T-helper 17 cell (primary cell): ENCODE measurements around the gene PCDHGC3. TPM values are rescaled to one million over a fixed set of nuclear protein-coding genes. Genes with fewer than 3 reads are reported as not detected.
"Not testable (repeated sequence)": the region's sequence is repeated elsewhere in the genome, so short reads cannot be mapped to it uniquely, and the experiment has no call there.

Experiments used
- ATAC-seq: fragments of 150-1000 bp; cut with Tn5 transposase; 2 replicates; pipeline ENCODE4 v1.10.0; 2021; ENCODE audit warnings: mild to moderate bottlenecking, moderate library complexity
- DNase-seq, 3 donors: peaks; one replicate each; pipeline versions ENCODE4 v3.0.0 to v3.0.0-alpha.2; 2020 to 2021
- H3K9me3 ChIP-seq: one replicate; pipeline ENCODE4 v1.7.0; 2013; ENCODE audit warnings: low read length, mild to moderate bottlenecking; ENCODE audit not compliant: control insufficient read depth, poor library complexity, severe bottlenecking
- H3K27ac Mint-ChIP-seq: one replicate; pipeline ENCODE4 v1.8.0; 2022; ENCODE audit warnings: mild to moderate bottlenecking, moderate library complexity, mixed read lengths
- H3K27me3 Mint-ChIP-seq: one replicate; pipeline ENCODE4 v1.8.0; 2022; ENCODE audit warnings: mixed read lengths
- H3K36me3 Mint-ChIP-seq: one replicate; pipeline ENCODE4 v1.8.0; 2022; ENCODE audit warnings: low read depth, mixed read lengths
- H3K4me1 Mint-ChIP-seq: one replicate; pipeline ENCODE4 v1.8.0; 2022; ENCODE audit warnings: mild to moderate bottlenecking, mixed read lengths
- H3K4me3 Mint-ChIP-seq: one replicate; pipeline ENCODE4 v1.8.0; 2022; ENCODE audit warnings: mild to moderate bottlenecking, moderate library complexity, mixed read lengths
- total RNA-seq, 4 donors: library from RNA in 2 of 4; stranded (reverse) in 2 of 4; gene quantifications; one replicate each; pipeline ENCODE4 v1.2.3 and lab custom pipeline; 2022 to 2026

PCDHGC3 gene
- total RNA-seq, result not detected
- 0.08 to 0.35 reads per million in 2 donors for total RNA-seq (lab: John Stamatoyannopoulos, UW)

- peaks cover 15% of the 10 kb centered on the region for H3K4me1 Mint-ChIP-seq
- peak within 1 kb of the TSS; percentile 91 for H3K4me3 Mint-ChIP-seq
- ATAC-seq (peak; percentile 75), DNase-seq (no peak)
- peaks cover 74% of the 10 kb centered on the region for H3K27me3 Mint-ChIP-seq
- H3K27ac Mint-ChIP-seq, result no peak within 1 kb of the TSS
- peaks cover 2% of the 10 kb centered on the region for H3K36me3 Mint-ChIP-seq
- no peaks in the 10 kb centered on the region for H3K9me3 ChIP-seq
These were observed at the start of gene PCDHGC3 for GRCh38 chr5:141475625-141476131. Gene PCDHGC3 (plus strand): TSS chr5:141475966. CDS start chr5:141476117, 151 bp downstream.

- H3K27me3 Mint-ChIP-seq, result peaks cover 58% of the 10 kb centered on the region
- ATAC-seq (no peak), DNase-seq (no peak)
- H3K36me3 Mint-ChIP-seq, result peaks cover 6% of the 10 kb centered on the region
- no peak overlapping the region for H3K4me3 Mint-ChIP-seq
- H3K9me3 ChIP-seq, result peaks cover 8% of the 10 kb centered on the region
- no peaks in the 10 kb centered on the region for H3K4me1 Mint-ChIP-seq
- no peak overlapping the region for H3K27ac Mint-ChIP-seq
These were observed 47.9 kb upstream of the PCDHGC3 start for GRCh38 chr5:141427783-141428426.

- peaks cover 4% of the 10 kb centered on the region for H3K36me3 Mint-ChIP-seq
- peak within 1 kb of the TSS; percentile 8 for H3K27ac Mint-ChIP-seq
- peaks cover 8% of the 10 kb centered on the region for H3K9me3 ChIP-seq
- H3K4me1 Mint-ChIP-seq, result no peaks in the 10 kb centered on the region
- peak within 1 kb of the TSS; percentile 67 for H3K4me3 Mint-ChIP-seq
- ATAC-seq (peak; percentile 37), DNase-seq (no peak)
- H3K27me3 Mint-ChIP-seq, result peaks cover 58% of the 10 kb centered on the region
These were observed 45.2 kb upstream of the PCDHGC3 start, which contains the start of gene PCDHGA12 for GRCh38 chr5:141430332-141431113. Gene PCDHGA12 (plus strand): TSS chr5:141430507. CDS start chr5:141430760, 253 bp downstream.

- no peak for ATAC-seq
- Mint-ChIP-seq H3K4me1 (no peaks in the 10 kb centered on the region), H3K27me3 (peaks cover 53% of the 10 kb centered on the region), H3K4me3 (no peak overlapping the region), H3K36me3 (peaks cover 4% of the 10 kb centered on the region), H3K27ac (peak overlapping the region; percentile 8)
- peaks cover 8% of the 10 kb centered on the region for H3K9me3 ChIP-seq
- DNase-seq, result no peak
These were observed 44.5 kb upstream of the PCDHGC3 start for GRCh38 chr5:141431286-141431685.

GRCh38 chr5:141432308-141432707, 43.5 kb upstream of the PCDHGC3 start:
- not testable (repeated sequence) for H3K9me3 ChIP-seq, H3K36me3 Mint-ChIP-seq, DNase-seq, H3K4me1 Mint-ChIP-seq, ATAC-seq
- Mint-ChIP-seq H3K27me3 (peaks cover 51% of the 10 kb centered on the region), H3K27ac (peak overlapping the region; percentile 8), H3K4me3 (peak overlapping the region; percentile 10)

GRCh38 chr5:141432726-141433125, 43.0 kb upstream of the PCDHGC3 start:
- not testable (repeated sequence) for H3K36me3 Mint-ChIP-seq, H3K4me1 Mint-ChIP-seq, DNase-seq, H3K27ac Mint-ChIP-seq, ATAC-seq, H3K9me3 ChIP-seq
- peak overlapping the region; percentile 2 for H3K4me3 Mint-ChIP-seq
- peaks cover 52% of the 10 kb centered on the region for H3K27me3 Mint-ChIP-seq

GRCh38 chr5:141434006-141434405, 41.8 kb upstream of the PCDHGC3 start:
- ATAC-seq (no peak), DNase-seq (no peak)
- Mint-ChIP-seq H3K27me3 (peaks cover 47% of the 10 kb centered on the region), H3K36me3 (peaks cover 4% of the 10 kb centered on the region), H3K27ac (no peak overlapping the region), H3K4me3 (no peak overlapping the region), H3K4me1 (no peaks in the 10 kb centered on the region)
- peaks cover 5% of the 10 kb centered on the region for H3K9me3 ChIP-seq

- no peak for ATAC-seq
- Mint-ChIP-seq H3K27me3 (peaks cover 42% of the 10 kb centered on the region), H3K4me1 (no peaks in the 10 kb centered on the region), H3K4me3 (no peak overlapping the region), H3K27ac (no peak overlapping the region), H3K36me3 (no peaks in the 10 kb centered on the region)
- no peak for DNase-seq
- no peaks in the 10 kb centered on the region for H3K9me3 ChIP-seq
These were observed 38.5 kb upstream of the PCDHGC3 start for GRCh38 chr5:141437221-141437620.

GRCh38 chr5:141439411-141440141, 36.2 kb upstream of the PCDHGC3 start:
- Mint-ChIP-seq H3K36me3 (peaks cover under 1% of the 10 kb centered on the region), H3K27me3 (peaks cover 32% of the 10 kb centered on the region), H3K27ac (no peak overlapping the region), H3K4me3 (no peak overlapping the region), H3K4me1 (no peaks in the 10 kb centered on the region)
- DNase-seq, result no peak
- no peaks in the 10 kb centered on the region for H3K9me3 ChIP-seq
- no peak for ATAC-seq

- Mint-ChIP-seq H3K36me3 (peaks cover 2% of the 10 kb centered on the region), H3K27ac (no peak overlapping the region), H3K27me3 (peaks cover 38% of the 10 kb centered on the region), H3K4me3 (no peak overlapping the region), H3K4me1 (no peaks in the 10 kb centered on the region)
- ATAC-seq (no peak), DNase-seq (no peak)
- no peaks in the 10 kb centered on the region for H3K9me3 ChIP-seq
These were observed 35.4 kb upstream of the PCDHGC3 start for GRCh38 chr5:141440341-141440740.

- H3K4me3 Mint-ChIP-seq, result no peak overlapping the region
- peaks cover 44% of the 10 kb centered on the region for H3K27me3 Mint-ChIP-seq
- no peak for DNase-seq
- no peaks in the 10 kb centered on the region for H3K9me3 ChIP-seq
- H3K4me1 Mint-ChIP-seq, result no peaks in the 10 kb centered on the region
- H3K36me3 Mint-ChIP-seq, result peaks cover 2% of the 10 kb centered on the region
- no peak overlapping the region for H3K27ac Mint-ChIP-seq
- no peak for ATAC-seq
These were observed 34.1 kb upstream of the PCDHGC3 start for GRCh38 chr5:141441571-141442170.

- H3K27ac Mint-ChIP-seq, result no peak overlapping the region
- H3K4me3 Mint-ChIP-seq, result no peak overlapping the region
- DNase-seq, result no peak
- no peaks in the 10 kb centered on the region for H3K4me1 Mint-ChIP-seq
- H3K27me3 Mint-ChIP-seq, result peaks cover 12% of the 10 kb centered on the region
- ATAC-seq, result no peak
- no peaks in the 10 kb centered on the region for H3K36me3 Mint-ChIP-seq
- H3K9me3 ChIP-seq, result no peaks in the 10 kb centered on the region
These were observed 10.4 kb upstream of the PCDHGC3 start for GRCh38 chr5:141465351-141465750.
